Measurements from ENCODE around the gene NCKAP5.

The NCKAP5 gene

GRCh38 chr2:133123904-133124303 lies 444.4 kb downstream of the NCKAP5 start:
- DNase-seq = no peak

- no peak for DNase-seq
These were observed 444.9 kb downstream of the NCKAP5 start for GRCh38 chr2:133123393-133123792.

GRCh38 chr2:133122529-133122928 lies 445.7 kb downstream of the NCKAP5 start:
- DNase-seq = no peak

DNA sequence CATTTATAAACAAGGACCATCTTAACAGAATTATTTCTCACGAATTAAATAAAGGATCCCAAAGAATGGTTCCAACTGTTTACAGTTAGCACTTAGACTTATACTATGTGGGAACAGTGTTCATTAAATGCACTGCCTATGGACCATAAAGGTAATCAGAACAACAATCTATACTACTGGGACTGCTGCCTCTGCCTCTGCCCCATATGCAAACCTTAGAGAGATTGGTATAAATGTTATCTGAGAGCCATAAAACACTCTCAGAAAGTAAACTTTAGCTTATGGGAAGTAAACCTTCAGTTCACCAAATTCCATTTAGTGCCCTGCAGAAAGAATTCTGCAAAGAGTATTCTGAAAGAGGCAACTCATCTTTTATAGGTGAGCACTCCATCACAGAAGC lies 448.0 kb downstream of the NCKAP5 start:
- DNase-seq = no peak

- DNase-seq = no peak
These were observed 458.1 kb downstream of the NCKAP5 start for GRCh38 chr2:133110201-133110600.

GRCh38 chr2:133109772-133110171 lies 458.5 kb downstream of the NCKAP5 start:
- DNase-seq = no peak

GRCh38 chr2:133107058-133107815 lies 461.0 kb downstream of the NCKAP5 start:
- DNase-seq = no peak

- no peak for DNase-seq
These were observed 463.4 kb downstream of the NCKAP5 start for GRCh38 chr2:133104871-133105270.

- DNase-seq = no peak
These were observed 469.5 kb downstream of the NCKAP5 start for GRCh38 chr2:133098787-133099186.

- DNase-seq = no peak
These were observed 470.6 kb downstream of the NCKAP5 start for GRCh38 chr2:133097666-133098065.

DNA sequence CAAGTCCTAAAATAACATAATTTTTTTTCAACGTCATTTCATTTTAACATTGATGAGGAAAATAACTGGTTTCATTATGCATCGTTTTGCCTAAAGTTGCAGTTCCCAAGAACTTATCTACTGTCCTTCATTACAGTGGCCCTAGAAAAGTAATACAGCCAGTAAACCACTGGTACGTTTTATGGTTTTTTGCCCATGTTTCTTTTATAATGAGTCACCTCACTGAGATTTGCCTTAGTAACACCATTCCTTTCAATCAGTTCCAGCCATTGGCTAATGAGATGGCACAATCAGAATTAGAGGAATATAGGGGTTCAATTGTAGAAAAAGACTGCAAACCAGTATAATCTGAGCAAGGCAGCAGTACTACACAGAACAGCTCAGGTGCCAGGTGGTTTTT lies 475.7 kb downstream of the NCKAP5 start:
- DNase-seq = no peak

GRCh38 chr2:133090358-133090757 lies 477.9 kb downstream of the NCKAP5 start:
- no peak for DNase-seq

GRCh38 chr2:133086176-133086575 lies 482.1 kb downstream of the NCKAP5 start:
- DNase-seq = no peak

- DNase-seq = no peak
These were observed 482.6 kb downstream of the NCKAP5 start for GRCh38 chr2:133085646-133086045.

DNA sequence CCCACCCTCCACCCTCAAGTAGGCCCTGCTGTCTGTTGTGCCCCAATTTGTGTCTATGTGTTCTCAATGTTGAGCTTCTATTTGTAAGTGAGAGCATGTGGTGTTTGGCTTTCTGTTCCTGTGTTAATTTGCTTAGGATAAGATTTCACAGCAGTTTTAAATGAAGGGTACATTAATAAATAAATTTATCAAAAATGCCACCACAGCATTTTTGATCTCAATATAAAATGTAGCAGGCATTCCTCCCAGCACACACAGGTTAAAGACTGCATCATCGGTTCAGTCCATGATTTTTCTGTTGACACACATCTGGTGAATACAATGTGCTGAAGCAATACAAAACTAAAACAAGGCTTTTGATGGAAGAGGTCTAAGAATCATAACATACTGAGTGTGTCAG lies 486.2 kb downstream of the NCKAP5 start:
- DNase-seq = no peak

GRCh38 chr2:133080822-133081221 lies 487.4 kb downstream of the NCKAP5 start:
- DNase-seq = no peak

DNA sequence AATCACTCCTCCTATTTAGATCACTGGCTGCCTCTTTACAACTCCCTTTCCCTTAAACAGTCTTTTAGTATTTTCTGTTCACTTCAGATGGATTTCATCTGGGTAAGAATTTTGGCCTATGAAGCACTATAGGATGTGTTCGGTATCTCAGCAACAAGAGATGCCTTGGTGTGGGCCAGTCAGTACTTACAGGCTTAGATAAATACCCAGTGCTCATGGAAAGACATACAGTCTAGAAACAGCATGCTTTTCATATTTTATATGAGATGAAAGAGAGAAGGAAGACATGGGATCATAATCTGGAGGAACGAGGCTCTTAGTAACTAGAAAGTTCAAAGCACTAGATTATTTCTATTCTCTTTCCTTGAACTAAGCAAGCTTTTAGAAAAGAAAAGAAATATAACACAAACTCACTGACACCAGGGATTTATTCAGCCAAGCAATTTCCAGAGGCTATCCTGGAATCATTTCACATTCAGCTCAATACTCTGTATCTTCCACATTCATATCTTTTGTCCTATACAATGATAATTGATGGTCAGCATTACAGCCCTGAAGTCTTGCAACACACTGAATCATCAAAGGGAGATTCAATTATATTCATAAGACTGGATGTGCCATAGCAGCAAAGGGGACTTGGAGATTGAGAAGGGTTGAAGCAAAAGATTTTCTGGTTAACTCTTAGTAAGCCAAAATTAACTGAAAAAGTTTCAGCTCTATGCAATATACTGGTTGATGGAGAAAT lies 489.4 kb downstream of the NCKAP5 start:
- DNase-seq = no peak

DNA sequence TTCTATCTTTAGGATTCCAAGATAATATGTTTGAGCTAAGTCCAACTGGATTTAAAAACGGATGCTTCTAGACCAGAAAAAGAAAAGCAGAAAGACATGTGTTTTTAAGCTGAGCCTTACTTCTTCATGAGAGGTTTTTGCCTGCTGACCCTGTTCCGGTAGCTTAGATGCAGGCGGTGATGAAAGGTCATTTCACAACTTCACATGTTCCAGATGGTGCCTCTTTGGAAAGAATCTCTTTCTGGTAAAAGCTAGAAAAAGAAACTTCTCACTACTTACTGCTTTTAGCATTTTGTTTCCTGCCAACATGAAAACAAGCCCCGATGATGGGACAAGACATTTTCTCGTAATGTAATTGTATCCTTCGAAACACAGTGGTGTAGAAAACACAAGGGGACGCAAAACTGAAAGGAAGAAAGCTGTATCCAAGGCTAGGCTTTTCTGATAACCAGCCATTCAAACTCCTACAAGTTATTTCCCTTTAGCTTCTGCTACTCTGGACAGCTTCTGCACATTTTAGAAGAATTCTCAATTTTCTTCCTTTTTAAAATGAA lies 490.9 kb downstream of the NCKAP5 start:
- no peak for DNase-seq

DNA sequence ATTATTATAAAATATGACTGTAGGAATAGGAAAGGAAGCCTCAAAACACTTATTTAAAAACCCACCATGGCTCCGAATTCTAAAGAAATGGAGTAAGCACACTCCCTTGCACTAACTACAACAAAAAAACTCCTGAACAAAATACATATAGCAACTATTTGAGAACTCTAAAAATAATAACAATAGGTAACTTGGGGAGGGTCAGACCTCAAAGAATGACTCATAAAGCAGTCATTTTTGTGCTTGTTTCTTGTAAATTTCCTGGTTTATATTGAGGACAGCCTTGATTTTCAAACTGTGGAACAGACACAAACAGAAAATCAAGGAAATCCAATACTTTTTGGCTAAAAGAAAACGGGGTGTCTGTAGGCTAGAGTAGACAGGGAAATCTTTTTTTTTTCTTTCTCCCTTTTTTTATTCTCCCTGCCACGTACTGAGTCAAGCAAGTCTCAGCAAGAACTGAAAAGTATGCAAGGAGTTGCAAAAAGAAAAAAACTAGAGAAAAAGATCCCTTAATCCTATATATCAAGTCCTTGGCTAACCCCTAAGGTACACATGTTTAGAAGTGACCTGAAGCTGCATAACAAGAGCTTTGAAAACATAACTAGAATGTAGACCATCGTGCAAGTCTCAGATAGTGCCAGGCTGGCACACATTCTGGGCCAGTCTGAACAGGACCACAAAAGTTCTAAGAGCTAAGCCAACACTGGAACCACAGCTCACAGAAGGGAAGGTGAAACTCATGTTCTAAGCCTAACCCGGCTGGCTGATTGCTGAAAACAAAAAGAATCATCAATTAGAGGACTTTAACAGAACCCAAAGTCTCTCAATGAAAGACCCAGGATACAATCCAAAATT lies 495.2 kb downstream of the NCKAP5 start:
- DNase-seq = no peak

DNA sequence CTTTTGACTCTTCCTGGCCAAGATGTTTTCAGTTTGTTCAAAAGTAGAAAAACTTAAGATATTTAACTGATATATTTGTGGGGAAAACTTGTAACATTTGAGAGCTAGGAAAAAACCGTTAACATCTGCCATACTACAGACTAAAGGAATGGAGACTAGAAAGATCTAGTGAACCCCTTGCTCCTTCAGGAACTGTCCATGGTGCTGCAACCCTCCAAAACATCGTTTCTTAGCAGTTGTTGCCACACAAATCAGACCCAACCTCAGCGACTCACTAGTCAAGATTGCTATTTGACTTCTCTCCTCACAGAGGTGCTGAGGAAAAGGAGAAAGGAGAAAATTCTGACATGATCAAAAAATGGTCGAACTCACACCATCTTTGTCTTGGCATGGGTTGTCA lies 504.5 kb downstream of the NCKAP5 start:
- DNase-seq = peak; percentile 40

GRCh38 chr2:133062931-133063665 lies 505.2 kb downstream of the NCKAP5 start:
- DNase-seq = no peak

DNA sequence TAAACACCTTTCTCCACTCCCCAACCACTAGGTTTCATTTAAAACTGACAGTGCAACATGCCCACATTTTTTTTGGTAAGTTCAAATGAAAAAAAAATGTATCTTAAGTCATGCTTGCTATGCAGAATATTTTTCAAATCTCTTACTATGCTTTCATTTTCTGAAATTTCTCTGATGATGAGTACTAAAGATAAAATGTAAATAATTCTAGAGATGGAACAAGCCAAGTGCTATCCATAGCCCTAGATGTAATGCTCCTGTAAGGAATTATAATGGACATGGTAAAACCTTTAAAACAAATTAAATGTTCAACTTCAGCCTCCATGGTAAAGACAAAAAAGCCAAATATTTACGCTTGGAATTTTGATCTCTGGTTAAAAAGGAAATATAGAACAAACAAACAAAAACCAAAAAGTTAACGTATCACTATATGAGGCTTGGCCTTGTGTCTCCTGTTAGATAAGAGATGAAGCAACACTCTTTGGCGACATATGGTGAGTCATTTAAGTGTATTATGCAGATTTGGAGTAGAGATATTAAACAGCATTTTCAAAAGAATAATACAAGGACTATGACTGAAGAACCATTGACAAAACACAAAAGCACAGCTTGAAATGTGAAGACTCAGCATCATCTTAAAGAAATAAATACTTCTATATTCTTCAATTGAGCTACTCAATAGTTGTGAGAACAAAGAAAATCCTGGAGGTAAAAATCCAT lies 506.2 kb downstream of the NCKAP5 start:
- no peak for DNase-seq

Measured in hematopoietic multipotent progenitor cell treated with erythropoietin and hydrocortisone succinate and interleukin-3 and kit ligand, for 6 days (in vitro differentiated cells).